Left ventricle myocardium inferior (tissue), 1 donor: Measurements from ENCODE around the gene FOXO3. TPM values are rescaled to one million over a fixed set of nuclear protein-coding genes. Genes with fewer than 3 reads are reported as not detected.
A peak's percentile ranks its signal among the peaks of the same experiment; 100 is the strongest.

ENCODE experiments used
- DNase-seq: peaks from one replicate; pipeline ENCODE4 v3.0.0-alpha.2; 2020
- H3K27ac ChIP-seq: fragments of 200-600 bp; replicated peaks from 2 replicates; pipeline ENCODE4 v1.8.0; 2021
- H3K27me3 ChIP-seq: fragments of 200-600 bp; 2 replicates; pipeline ENCODE4 v1.8.0; 2021; ENCODE audit warnings: low read depth
- H3K36me3 ChIP-seq: fragments of 200-600 bp; 2 replicates; pipeline ENCODE4 v1.8.0; 2021
- H3K4me1 ChIP-seq: fragments of 200-600 bp; 2 replicates; pipeline ENCODE4 v1.8.0; 2021
- H3K4me3 ChIP-seq: fragments of 200-600 bp; 2 replicates; pipeline ENCODE4 v1.8.0; 2021; ENCODE audit warnings: mild to moderate bottlenecking, moderate library complexity
- H3K9me3 ChIP-seq: fragments of 200-600 bp; replicated peaks from 2 replicates; pipeline ENCODE4 v1.8.0; 2021
- intact Hi-C: fragments of 100-400 bp; cut with micrococcal nuclease; formaldehyde crosslinking; loops from one replicate; pipeline ENCODE4 v1.11.0; 2022
- total RNA-seq: library from RNA; stranded (reverse); fragmentation: NEBNext Ultra II Directional; extraction: Animal tissue kit (Norgen Biotek cat#: 25700); gene quantifications from one replicate; pipeline ENCODE4 v1.2.1, GENCODE V29; 2021
- TF ChIP-seq, protein P1 (sequence below): fragments of 200-600 bp; IDR thresholded peaks from 2 replicates; pipeline ENCODE4 v1.8.0; 2021; ENCODE audit warnings: antibody characterized with exemption, mild to moderate bottlenecking, borderline replicate concordance
- donor health status: DM: no; HTN: yes; CAD: no; lungs with severe emphysema.

Gene FOXO3
- total RNA-seq, 1 donor from 2014 or later, result 34.8 TPM

DNA sequence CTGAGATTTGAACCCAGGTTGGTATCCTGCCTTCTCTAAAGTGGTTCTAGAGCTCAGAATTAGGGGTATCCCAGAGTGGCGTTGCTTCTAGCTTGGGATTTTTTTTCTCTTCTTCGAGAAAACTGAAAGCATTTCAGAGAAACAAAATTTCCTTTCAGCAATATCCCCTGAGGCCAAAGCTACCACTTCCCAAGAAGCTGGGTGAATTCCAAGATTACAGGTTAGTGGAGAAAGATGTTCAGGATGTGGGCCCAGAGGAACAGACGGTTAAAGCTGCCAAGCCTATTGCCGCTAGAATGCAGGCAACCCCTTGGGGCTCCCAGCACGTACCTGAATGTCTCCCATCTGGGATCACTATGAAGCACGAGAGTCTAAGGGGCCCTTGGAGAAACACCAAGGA, 134.1 kb downstream of the FOXO3 start:
- H3K27ac ChIP-seq, result no peak overlapping the region
- H3K9me3 ChIP-seq, result no peaks in the 10 kb centered on the region
- intact Hi-C loops, result no loop called here
- H3K4me3 ChIP-seq, result no peak overlapping the region
- H3K27me3 ChIP-seq, result no peaks in the 10 kb centered on the region
- peaks cover 7% of the 10 kb centered on the region for H3K36me3 ChIP-seq
- peaks cover 64% of the 10 kb centered on the region for H3K4me1 ChIP-seq
- no peak for DNase-seq
- TF ChIP-seq, protein P1, sequence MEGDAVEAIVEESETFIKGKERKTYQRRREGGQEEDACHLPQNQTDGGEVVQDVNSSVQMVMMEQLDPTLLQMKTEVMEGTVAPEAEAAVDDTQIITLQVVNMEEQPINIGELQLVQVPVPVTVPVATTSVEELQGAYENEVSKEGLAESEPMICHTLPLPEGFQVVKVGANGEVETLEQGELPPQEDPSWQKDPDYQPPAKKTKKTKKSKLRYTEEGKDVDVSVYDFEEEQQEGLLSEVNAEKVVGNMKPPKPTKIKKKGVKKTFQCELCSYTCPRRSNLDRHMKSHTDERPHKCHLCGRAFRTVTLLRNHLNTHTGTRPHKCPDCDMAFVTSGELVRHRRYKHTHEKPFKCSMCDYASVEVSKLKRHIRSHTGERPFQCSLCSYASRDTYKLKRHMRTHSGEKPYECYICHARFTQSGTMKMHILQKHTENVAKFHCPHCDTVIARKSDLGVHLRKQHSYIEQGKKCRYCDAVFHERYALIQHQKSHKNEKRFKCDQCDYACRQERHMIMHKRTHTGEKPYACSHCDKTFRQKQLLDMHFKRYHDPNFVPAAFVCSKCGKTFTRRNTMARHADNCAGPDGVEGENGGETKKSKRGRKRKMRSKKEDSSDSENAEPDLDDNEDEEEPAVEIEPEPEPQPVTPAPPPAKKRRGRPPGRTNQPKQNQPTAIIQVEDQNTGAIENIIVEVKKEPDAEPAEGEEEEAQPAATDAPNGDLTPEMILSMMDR, result no peak

DNA sequence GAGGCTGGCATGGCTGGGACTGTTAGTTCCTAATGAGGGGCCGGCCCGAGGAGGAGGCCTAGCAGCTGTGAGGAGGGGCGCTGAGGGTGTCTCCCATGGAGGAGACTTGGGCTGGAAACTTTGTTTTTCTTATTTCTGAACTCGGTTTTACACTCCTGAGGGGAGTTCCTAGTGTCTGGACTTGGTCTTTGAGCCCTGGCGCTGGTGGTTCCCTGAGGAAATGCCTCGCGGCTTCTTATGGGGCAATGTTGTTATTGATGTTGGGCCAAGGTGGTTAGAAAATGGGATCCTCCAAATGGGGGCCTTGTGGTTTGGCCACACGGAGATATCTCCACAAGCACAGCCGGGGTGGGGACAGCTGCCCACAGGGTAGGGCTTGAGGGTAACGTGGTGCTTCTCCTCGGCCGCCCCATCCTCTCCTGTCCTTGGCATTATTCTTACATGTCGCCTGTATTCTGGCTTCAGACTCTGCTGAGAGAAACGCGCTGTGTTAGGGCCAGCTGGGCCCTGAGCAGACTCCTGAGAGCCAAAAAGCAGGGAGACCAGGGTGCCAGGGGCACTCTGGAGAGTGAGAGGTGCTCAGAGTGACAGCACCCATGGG, 136.9 kb downstream of the FOXO3 start:
- TF ChIP-seq, protein P1, result no peak
- H3K27me3 ChIP-seq, result no peaks in the 10 kb centered on the region
- no peak overlapping the region for H3K4me3 ChIP-seq
- H3K36me3 ChIP-seq, result peaks cover 3% of the 10 kb centered on the region
- H3K27ac ChIP-seq, result peak overlapping the region; percentile 64
- DNase-seq, result no peak
- intact Hi-C loops, result no loop called here
- peaks cover 18% of the 10 kb centered on the region for H3K9me3 ChIP-seq
- peaks cover 47% of the 10 kb centered on the region for H3K4me1 ChIP-seq

DNA sequence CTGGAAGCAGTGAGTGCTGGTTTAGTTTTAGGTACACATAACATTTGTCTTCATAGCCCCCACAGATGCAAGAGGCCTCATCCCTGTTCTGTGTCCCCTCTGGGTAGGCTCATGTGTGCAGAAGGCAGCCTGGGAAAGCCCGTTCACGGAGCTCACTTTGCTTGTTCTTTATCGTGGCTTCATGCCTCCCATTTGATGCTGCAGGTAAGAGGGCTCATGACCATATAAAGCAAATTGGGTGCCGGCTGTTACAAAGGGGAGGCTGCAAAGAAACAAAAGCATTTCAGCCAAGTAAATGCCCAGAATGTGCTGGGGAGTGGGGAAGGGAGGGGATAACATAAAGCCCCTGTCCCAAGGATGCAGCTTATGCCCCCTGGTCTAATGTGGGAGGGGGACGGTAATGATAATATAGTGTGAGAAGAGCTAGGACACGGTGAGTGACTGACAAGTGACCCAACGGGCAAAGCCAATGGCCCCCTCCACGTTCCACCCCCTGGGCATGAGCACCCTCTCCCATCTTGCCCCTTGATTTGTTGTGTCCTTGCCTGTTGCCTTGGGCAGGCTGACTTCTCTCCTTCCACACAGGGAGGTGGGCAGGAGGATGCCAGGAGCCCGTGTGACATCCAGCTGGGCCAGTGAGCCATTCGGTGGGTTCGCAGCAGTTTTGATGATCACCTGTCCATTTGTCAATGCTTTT, 138.0 kb downstream of the FOXO3 start:
- TF ChIP-seq, protein P1, result no peak
- Histone ChIP-seq H3K9me3 (peaks cover 26% of the 10 kb centered on the region), H3K27me3 (no peaks in the 10 kb centered on the region), H3K27ac (peak overlapping the region; percentile 64), H3K4me3 (no peak overlapping the region), H3K36me3 (peaks cover 3% of the 10 kb centered on the region), H3K4me1 (peaks cover 47% of the 10 kb centered on the region)
- intact Hi-C loops, result no loop called here
- no peak for DNase-seq

DNA sequence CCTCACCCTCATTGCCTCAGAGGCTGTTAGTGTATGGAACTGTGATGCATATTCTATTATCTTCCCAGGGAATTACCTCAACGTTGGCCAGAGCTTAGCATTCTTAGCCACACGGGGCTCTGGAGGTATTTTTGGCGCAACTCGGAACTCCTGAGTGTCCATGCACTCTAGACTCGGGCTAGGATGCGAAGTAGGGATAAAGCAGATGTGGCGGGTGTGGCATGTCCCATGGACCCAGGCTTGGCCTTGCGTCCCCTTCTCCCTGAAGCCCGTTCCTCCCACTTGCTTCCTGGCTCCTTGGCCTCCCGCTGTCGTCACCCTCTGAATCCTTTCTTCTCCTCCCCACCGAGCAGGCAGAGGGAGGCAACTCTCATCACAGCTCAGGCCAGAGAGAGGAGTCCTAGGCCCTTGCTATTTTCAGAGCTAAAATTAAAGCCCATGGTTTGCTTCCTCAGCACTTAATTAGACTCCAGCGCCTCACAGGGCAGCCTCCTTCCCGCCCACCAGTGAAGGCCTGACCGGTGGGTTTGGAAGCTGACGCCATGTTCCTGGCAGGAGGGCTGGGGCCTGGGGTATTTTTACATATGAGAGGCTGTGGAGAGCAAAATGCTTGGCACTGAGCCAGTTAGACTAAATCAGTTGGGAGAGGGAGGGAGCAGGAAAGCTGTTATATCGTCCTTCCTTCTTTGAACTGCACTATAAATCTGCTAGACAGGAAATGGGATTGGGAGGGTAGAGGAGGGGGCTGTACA, 138.7 kb downstream of the FOXO3 start:
- DNase-seq, result peak; percentile 53
- peaks cover 26% of the 10 kb centered on the region for H3K9me3 ChIP-seq
- H3K4me3 ChIP-seq, result no peak overlapping the region
- H3K27ac ChIP-seq, result peak overlapping the region; percentile 64
- H3K4me1 ChIP-seq, result peaks cover 43% of the 10 kb centered on the region
- H3K36me3 ChIP-seq, result peaks cover 3% of the 10 kb centered on the region
- H3K27me3 ChIP-seq, result no peaks in the 10 kb centered on the region
- TF ChIP-seq, protein P1, result no peak
- intact Hi-C loops, result no loop called here

DNA sequence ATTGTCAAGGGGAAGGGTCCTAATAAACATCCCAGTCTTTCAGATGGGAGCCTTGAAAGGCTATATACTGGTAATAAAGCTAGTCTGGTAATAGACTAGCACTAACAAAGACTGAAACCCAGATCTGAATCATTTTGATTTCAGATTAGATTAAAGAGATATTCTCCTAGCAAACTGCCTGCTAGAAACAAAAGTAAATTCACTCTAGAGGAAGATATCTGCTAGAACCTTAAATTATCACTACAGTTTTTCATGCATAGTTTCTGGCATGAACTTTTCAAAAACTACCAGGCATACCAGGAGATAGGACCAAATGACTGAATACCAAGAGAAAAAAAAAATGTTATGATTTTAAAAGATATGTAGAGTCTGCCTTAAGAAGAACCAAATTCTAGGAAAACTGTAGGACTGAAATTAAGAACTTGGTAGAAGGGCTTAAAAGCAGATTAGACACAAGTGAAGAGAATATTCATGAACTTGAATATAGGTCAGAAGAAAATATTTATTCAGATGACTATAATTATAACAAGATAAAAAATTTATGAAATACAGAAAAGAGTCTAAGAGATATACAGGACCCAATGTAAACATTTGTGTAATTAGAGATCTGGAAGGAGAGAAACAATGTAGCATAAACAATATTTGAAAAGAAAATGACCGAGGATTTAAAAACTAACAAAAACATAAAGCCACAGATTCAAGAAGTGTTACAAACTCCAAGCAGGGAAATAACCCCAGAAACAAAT, 141.6 kb downstream of the FOXO3 start:
- Histone ChIP-seq H3K36me3 (peaks cover 3% of the 10 kb centered on the region), H3K4me1 (peaks cover 32% of the 10 kb centered on the region), H3K9me3 (peaks cover 26% of the 10 kb centered on the region), H3K27ac (no peak overlapping the region), H3K27me3 (no peaks in the 10 kb centered on the region), H3K4me3 (no peak overlapping the region)
- DNase-seq, result no peak
- TF ChIP-seq, protein P1, result no peak
- intact Hi-C loops, result no loop called here
